GM12878 (cell line): Measurements from ENCODE around the gene NTSR1. TPM values are rescaled to one million over a fixed set of nuclear protein-coding genes. Genes with fewer than 3 reads are reported as not detected.

Source experiments
- ATAC-seq: fragments of 200-7000 bp; cut with Tn5 transposase; 3 replicates; pipeline ENCODE4 v1.9.1; 2020; ENCODE audit warnings: mild to moderate bottlenecking, moderate library complexity
- BruUV-seq: library from RNA; stranded (reverse); fragments of 400-500 nt; replicated peaks from 2 replicates; lab custom pipeline; 2021; lab: Mats Ljungman, UMichigan
- CTCF ChIA-PET: fragments of 300-600 bp; sonication (Branson Sonifier 250); formaldehyde crosslinking; extraction: SDS; loops from one replicate; lab custom pipeline; 2021; ENCODE audit warnings: inconsistent platforms; lab: Yijun Ruan, JAX
- POLR2A ChIA-PET: fragments of 350-600 bp; formaldehyde crosslinking; extraction: SDS; loops from one replicate; lab custom pipeline; 2021; ENCODE audit warnings: inconsistent platforms; lab: Charles Lee
- RAD21 ChIA-PET: fragments of 300-600 bp; sonication (Branson Sonifier 250); formaldehyde crosslinking; loops from one replicate; lab custom pipeline; 2023; ENCODE audit warnings: antibody characterized with exemption; ENCODE audit not compliant: unreplicated experiment; lab: Charles Lee
- SMC1A ChIA-PET: fragments of 300-600 bp; sonication (Branson Sonifier 250); formaldehyde crosslinking; loops from one replicate; lab custom pipeline; 2023; ENCODE audit not compliant: unreplicated experiment, uncharacterized antibody; lab: Charles Lee
- DNase-seq: peaks from one replicate; pipeline ENCODE4 v3.0.0-alpha.2; 2011; ENCODE audit warnings: low read depth, low spot score
- FAIRE-seq: peaks from 3 replicates; lab custom pipeline; 2011; peaks lifted over from hg19 to GRCh38; lab: Jason Lieb, UNC
- H2AFZ ChIP-seq: 2 replicates; pipeline ENCODE4 v1.6.0; 2011; ENCODE audit warnings: low read depth, low read length, control low read depth; ENCODE audit not compliant: control insufficient read depth
- H3K27ac ChIP-seq: 2 replicates; pipeline ENCODE4 v1.5.1; 2011; ENCODE audit warnings: control low read depth; ENCODE audit not compliant: control insufficient read depth, insufficient read depth
- H3K27me3 ChIP-seq, 2 experiments: replicated peaks in 1 of 2; 2 replicates each; pipeline versions ENCODE4 v1.6.0 to v1.6.1; 2011; ENCODE audit warnings: low read length in 1 of 2; ENCODE audit not compliant: control insufficient read depth in 2 of 2, insufficient read depth in 2 of 2
- H3K36me3 ChIP-seq, 2 experiments: 2 replicates each; pipeline ENCODE4 v1.5.1; 2011; ENCODE audit warnings: low read length in 1 of 2; ENCODE audit not compliant: control insufficient read depth in 2 of 2, insufficient read depth in 2 of 2
- H3K4me1 ChIP-seq: 2 replicates; pipeline ENCODE4 v1.6.1; 2011; ENCODE audit warnings: mild to moderate bottlenecking, low read length, moderate library complexity, mixed read lengths; ENCODE audit not compliant: control insufficient read depth, insufficient read depth
- H3K4me2 ChIP-seq: 2 replicates; pipeline ENCODE4 v1.6.0; 2011; ENCODE audit warnings: control low read depth; ENCODE audit not compliant: control insufficient read depth, insufficient read depth
- H3K4me3 ChIP-seq: fragments of 200-600 bp; sonication (generic); 2 replicates; pipeline ENCODE4 v1.5.1; 2016
- H3K79me2 ChIP-seq: 2 replicates; pipeline ENCODE4 v1.6.0; 2011; ENCODE audit warnings: low read length; ENCODE audit not compliant: control insufficient read depth, insufficient read depth
- H3K9ac ChIP-seq: 2 replicates; pipeline ENCODE4 v1.8.0; 2011; ENCODE audit warnings: low read length, control low read depth, mixed read lengths; ENCODE audit not compliant: control insufficient read depth, insufficient read depth
- H3K9me3 ChIP-seq: replicated peaks from 3 replicates; pipeline ENCODE4 v1.5.1; 2011; ENCODE audit warnings: mild to moderate bottlenecking, low read length; ENCODE audit not compliant: control insufficient read depth, insufficient read depth
- H4K20me1 ChIP-seq: 2 replicates; pipeline ENCODE4 v1.6.0; 2011; ENCODE audit not compliant: control insufficient read depth, insufficient read depth
- ATF3 ChIP-seq: IDR thresholded peaks from 2 replicates; pipeline ENCODE4 v1.6.1; 2011; ENCODE audit warnings: low read depth, mild to moderate bottlenecking, low read length, moderate library complexity, borderline replicate concordance; ENCODE audit errors: extremely low read depth
- BCL3 ChIP-seq: IDR thresholded peaks from 2 replicates; pipeline ENCODE4 v1.6.1; 2011; ENCODE audit warnings: borderline replicate concordance, low read depth, mild to moderate bottlenecking, moderate library complexity, low read length; ENCODE audit not compliant: insufficient read depth, poor library complexity, severe bottlenecking
- CBFB ChIP-seq: IDR thresholded peaks from 2 replicates; pipeline ENCODE4 v1.6.1; 2016; ENCODE audit warnings: antibody characterized with exemption, low read depth
- CBX3 ChIP-seq: fragments of 200-600 bp; sonication (generic); IDR thresholded peaks from 2 replicates; pipeline ENCODE4 v1.6.1; 2016; ENCODE audit warnings: low read depth, borderline replicate concordance
- CHD1 ChIP-seq: IDR thresholded peaks from 2 replicates; pipeline ENCODE4 v1.6.1; 2012; ENCODE audit warnings: low read depth, low read length, improper control_type of control experiment
- EED ChIP-seq: sonication (generic); IDR thresholded peaks from 2 replicates; pipeline ENCODE4 v1.6.1; 2016; ENCODE audit warnings: antibody characterized with exemption, low read depth
- IKZF1 ChIP-seq: fragments of 450-650 bp; conservative IDR thresholded peaks from 2 replicates; pipeline ENCODE4 v1.6.1; 2017; ENCODE audit warnings: antibody characterized with exemption, mild to moderate bottlenecking
- MTA3 ChIP-seq: IDR thresholded peaks from 2 replicates; pipeline ENCODE4 v1.6.1; 2012; ENCODE audit warnings: low read length, inconsistent platforms, borderline replicate concordance
- PAX8 ChIP-seq: fragments of 450-650 bp; IDR thresholded peaks from 2 replicates; pipeline ENCODE4 v1.6.1; 2017; ENCODE audit warnings: mild to moderate bottlenecking, moderate library complexity
- PKNOX1 ChIP-seq: fragments of 450-650 bp; IDR thresholded peaks from 2 replicates; pipeline ENCODE4 v1.6.1; 2016; ENCODE audit warnings: mild to moderate bottlenecking
- POU2F2 ChIP-seq: IDR thresholded peaks from 3 replicates; pipeline ENCODE4 v1.6.1; 2011; ENCODE audit warnings: low read depth, mild to moderate bottlenecking, low read length, borderline replicate concordance
- SMC3 ChIP-seq: IDR thresholded peaks from 2 replicates; pipeline ENCODE4 v1.6.1; 2011; ENCODE audit warnings: low read length, improper control_type of control experiment, borderline replicate concordance
- ZBTB40 ChIP-seq: fragments of 450-650 bp; IDR thresholded peaks from 2 replicates; pipeline ENCODE4 v1.6.1; 2016; ENCODE audit warnings: mild to moderate bottlenecking, moderate library complexity, borderline replicate concordance
- ZNF217 ChIP-seq: fragments of 450-650 bp; IDR thresholded peaks from 2 replicates; pipeline ENCODE4 v1.6.1; 2017; ENCODE audit warnings: antibody characterized with exemption, mild to moderate bottlenecking
- ZNF384 ChIP-seq: IDR thresholded peaks from 2 replicates; pipeline ENCODE4 v1.6.1; 2012; ENCODE audit warnings: low read depth, mild to moderate bottlenecking, low read length, improper control_type of control experiment, borderline replicate concordance
- ZNF622 ChIP-seq: fragments of 450-650 bp; IDR thresholded peaks from 2 replicates; pipeline ENCODE4 v1.6.1; 2017; ENCODE audit warnings: mild to moderate bottlenecking, inconsistent platforms
- WGBS: methylation state at CpG from one replicate; pipeline ENCODE4 v1.1.6; 2016; ENCODE audit warnings: low lambda C conversion rate; ENCODE audit not compliant: insufficient replicate concordance, insufficient coverage; ENCODE audit errors: missing lambda C conversion rate; 5-methylcytosine and 5-hydroxymethylcytosine counted together
- in situ Hi-C: fragments of 300-500 bp; cut with MboI; formaldehyde crosslinking; loops from 9 replicates; pipeline ENCODE4 v1.14.3; 2018; ENCODE audit warnings: mixed read lengths
- intact Hi-C: fragments of 100-400 bp; cut with micrococcal nuclease; formaldehyde crosslinking; loops from one replicate; pipeline ENCODE4 v1.14.2; 2022; ENCODE audit not compliant: unreplicated experiment
- polyA plus RNA-seq, 11 experiments: library from polyadenylated mRNA; depleted of rRNA in 4 of 11; unstranded in 6 of 11; stranded (reverse) in 5 of 11; fragments of >200 nt; fragmentation: Nextera tagmentation in 4 of 11; fragmentation: Illumina TruSeq in 1 of 11; extraction: Ambion mirVana in 4 of 11; extraction: Trizol in 1 of 11; gene quantifications; 1 replicate in 1 of 11; 2 replicates in 10 of 11; pipeline versions ENCODE4 v1.2.1 to v1.2.3, GENCODE V29; 2011 to 2016; ENCODE audit warnings: inconsistent platforms in 2 of 11, missing spikeins in 2 of 11, low read depth in 1 of 11
- total RNA-seq, 4 experiments: library from RNA; depleted of rRNA in 3 of 4; stranded (reverse); fragments of >200 nt in 3 of 4; fragmentation: Illumina TruSeq in 1 of 4; extraction: Trizol in 1 of 4; gene quantifications; 2 replicates each; pipeline versions ENCODE4 v1.2.1 to v1.2.3, GENCODE V29; 2013 to 2021

Gene NTSR1
- total and polyA plus RNA-seq, 10 of the 15 experiments (the other 5 are each of a cell fraction or from before 2014, with no cell fraction given): not detected

GRCh38 chr20:62659488-62660239, 49.0 kb upstream of the NTSR1 start:
- SMC1A ChIA-PET: no interaction called here
- Histone ChIP-seq H3K27me3 (no peaks in the 10 kb centered on the region), H3K27ac (no peak overlapping the region), H3K4me3 (no peak overlapping the region), H3K9ac (no peak overlapping the region), H3K9me3 (no peaks in the 10 kb centered on the region), H3K36me3 (peaks cover 3 to 25% of the 10 kb centered on the region in 2 experiments; a peak in 3 of 4 replicates), H2AFZ (no peak overlapping the region), H3K79me2 (peaks cover 5% of the 10 kb centered on the region), H3K4me2 (no peak overlapping the region), H3K4me1 (peaks cover 14% of the 10 kb centered on the region), H4K20me1 (no peaks in the 10 kb centered on the region)
- intact Hi-C loops: no loop called here
- in situ Hi-C loops: loop anchor here (10.0 kb wide), 1 partner anchor 135 kb away; the partner anchor contains the start of gene MRGBP
- RAD21 ChIA-PET: no interaction called here
- no TSS peak for BruUV-seq
- no peak for ATAC-seq
- WGBS: 96% methylated on average over 29 of the region's 29 CpGs
- FAIRE-seq: no peak
- no peak for DNase-seq
- POLR2A ChIA-PET: no interaction called here
- CTCF ChIA-PET: no interaction called here
- TF ChIP-seq ZNF622: no peak
- no peak for TF ChIP-seq MTA3
- no peak for TF ChIP-seq PAX8
- TF ChIP-seq ZNF217: no peak
- no peak for TF ChIP-seq CBX3
- no peak for TF ChIP-seq PKNOX1
- TF ChIP-seq ATF3: no peak
- no peak for TF ChIP-seq CHD1
- TF ChIP-seq CBFB: no peak
- TF ChIP-seq IKZF1: no peak
- TF ChIP-seq POU2F2: no peak
- TF ChIP-seq EED: no peak
- no peak for TF ChIP-seq BCL3
- no peak for TF ChIP-seq ZNF384
- no peak for TF ChIP-seq ZBTB40
- TF ChIP-seq SMC3: no peak
